ENCODE data around the gene SBNO2.
A peak's percentile ranks its signal among the peaks of the same experiment; 100 is the strongest.
"Not testable (repeated sequence)": the region's sequence is repeated elsewhere in the genome, so short reads cannot be mapped to it uniquely, and the experiment has no call there.

SBNO2 gene

GRCh38 chr19:1136201-1136600 lies 37.9 kb downstream of the SBNO2 start:
- DNase-seq (ENCODE audit: low read depth in 2 of 2) = no peak

DNA sequence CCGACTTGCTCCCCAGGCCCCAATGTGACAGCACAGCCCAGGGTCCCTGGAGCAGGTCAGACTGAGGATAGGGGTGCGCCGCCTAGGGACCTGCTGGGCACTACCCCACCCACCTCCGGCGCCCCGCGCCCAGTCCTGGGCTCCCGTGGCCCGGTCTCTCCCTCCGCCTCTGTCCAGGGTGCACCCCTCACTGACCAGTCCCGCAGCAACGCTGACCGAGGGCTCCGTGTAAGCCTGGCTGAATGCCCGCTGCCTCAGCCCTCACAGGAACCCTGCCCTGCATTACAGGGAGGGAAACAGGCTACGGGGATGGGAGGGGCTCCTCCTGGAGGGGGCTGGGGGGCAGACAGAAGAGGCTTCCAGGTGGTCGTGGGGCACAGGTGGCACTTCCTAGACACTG lies 38.6 kb downstream of the SBNO2 start:
- DNase-seq (ENCODE audit: low read depth in 2 of 2) = no peak

DNA sequence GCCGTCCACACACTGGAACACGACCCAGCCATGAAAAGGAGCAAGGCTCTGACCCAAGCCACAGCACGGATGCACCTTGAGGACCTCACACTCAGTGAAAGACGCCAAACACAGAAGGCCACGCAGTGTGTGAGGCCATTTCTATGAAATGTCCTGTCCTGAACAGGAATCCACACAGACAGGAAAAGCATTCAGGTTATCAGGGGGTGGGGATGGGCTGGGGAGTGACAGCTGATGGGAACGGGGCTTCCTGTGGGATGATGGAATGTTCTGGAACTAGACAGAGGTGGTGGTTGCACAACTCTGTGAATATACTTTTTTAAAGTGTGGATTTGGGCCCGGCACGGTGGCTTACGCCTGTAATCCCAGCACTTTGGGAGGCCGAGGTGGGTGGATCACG lies 39.6 kb downstream of the SBNO2 start:
- DNase-seq (ENCODE audit: low read depth in 2 of 2) = no peak

DNA sequence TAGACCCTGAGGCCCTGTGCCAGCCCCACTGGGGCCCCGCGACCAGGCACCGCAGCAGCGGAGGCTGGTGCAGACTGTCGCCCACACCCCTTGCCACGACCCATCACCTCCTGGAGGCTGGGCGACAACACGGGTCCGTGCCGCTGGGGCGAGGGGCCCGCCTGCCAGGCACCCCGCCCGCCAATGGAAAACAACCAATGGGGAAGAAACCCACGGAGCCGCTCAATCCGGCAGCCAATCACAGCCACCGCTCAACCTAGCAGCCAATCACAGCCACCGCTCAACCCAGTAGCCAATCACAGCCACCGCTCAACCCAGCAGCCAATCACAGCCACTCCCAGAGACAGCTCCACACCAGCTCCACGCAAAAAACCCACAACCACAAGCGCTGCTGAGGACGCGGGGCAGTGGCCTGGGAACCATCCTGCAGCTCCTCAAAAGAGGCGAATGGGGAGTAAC lies 40.6 kb downstream of the SBNO2 start:
- DNase-seq (ENCODE audit: low read depth in 2 of 2) = peak; percentile 57 to 65

- DNase-seq (ENCODE audit: low read depth in 2 of 2) = no peak
These were observed 41.3 kb downstream of the SBNO2 start for GRCh38 chr19:1132552-1133383.

DNA sequence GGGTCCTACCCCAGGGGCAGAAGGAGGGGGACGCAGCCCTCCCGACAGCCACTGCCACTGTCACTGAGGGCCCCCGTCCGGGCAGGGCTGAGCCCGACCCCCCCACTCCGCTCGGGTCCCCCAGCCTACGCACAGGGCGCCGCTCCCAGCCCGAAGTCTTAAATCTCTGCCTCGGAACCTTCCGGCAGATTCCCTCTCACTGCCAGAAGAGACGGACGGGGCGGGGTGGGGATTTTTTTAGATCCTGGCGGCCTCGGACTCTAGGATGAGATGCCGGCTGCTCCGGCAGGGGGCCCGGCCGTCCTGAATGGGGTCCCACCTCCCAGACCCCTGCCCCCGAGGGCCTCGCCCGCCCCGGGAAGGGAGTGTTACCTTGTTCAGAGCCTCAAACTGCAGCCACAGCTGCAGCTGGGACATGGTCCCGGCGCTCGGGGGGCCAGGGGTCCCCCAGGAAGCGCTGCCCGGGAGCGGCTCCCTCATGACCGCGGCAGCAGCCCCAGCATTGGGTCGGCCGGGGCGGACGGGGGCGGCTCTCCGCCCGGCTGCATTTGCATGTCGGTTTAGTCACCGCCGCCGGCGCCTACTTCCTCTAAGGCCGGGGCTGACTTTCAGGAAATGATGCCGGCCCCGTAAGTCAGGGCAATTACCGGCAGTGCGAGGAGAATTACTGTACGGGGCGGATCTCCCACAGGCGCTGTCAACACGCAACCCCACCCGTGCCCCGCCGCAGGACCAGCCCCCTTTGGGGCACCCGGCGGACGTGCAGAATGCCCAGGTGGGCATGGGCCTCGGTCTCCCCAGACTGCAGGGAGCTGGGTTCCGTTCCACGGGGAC lies 42.1 kb downstream of the SBNO2 start:
- DNase-seq (ENCODE audit: low read depth in 2 of 2) = peak; percentile 74 to 87

DNA sequence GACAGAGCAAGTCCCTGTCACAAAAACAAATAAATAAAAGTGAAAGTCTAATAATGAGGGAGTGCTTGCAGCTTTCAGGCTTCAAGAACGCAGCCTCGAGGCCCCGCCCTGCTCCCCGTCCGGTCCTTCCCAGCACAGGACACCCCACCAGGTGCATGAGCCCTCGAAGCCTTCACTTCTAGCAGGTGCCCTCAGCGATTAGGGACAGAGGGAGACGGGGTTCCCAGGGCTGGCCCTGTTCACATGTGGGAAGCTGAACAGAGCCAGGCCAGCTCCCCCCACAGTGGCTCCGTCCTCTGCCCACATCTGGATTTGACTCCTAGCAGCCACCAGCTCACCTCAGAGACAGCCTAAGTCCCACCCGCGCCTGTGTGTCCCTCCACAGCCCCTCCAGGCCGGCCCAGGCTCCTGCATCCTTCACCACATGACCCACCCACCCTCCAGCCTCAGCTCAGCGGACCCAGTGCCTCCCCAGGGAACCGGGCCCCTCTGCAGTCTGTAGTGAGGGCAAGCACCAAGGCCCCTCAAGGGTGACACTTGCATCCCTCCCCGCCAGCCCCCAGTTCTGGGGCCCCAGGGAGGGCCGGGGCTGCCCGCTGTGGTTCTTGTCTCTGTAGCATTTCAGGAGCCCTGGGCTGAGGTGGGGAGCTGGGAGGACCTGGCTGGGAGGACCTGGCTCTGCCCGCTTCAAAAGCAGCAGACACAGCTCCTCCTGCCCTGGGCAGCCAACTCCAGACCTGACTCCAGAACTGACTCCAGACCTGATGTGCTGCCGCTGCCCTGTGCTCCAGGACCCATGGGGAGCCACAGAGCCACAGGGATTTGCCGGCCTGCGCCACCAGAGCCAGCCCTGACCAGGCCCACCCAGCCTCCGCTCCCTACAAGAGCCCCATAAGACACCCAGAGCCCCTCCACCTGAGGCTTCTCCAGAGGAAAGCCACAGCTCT lies 43.0 kb downstream of the SBNO2 start:
- no peak for DNase-seq (ENCODE audit: low read depth in 2 of 2)

- no peak for DNase-seq (ENCODE audit: low read depth in 2 of 2)
These were observed 44.5 kb downstream of the SBNO2 start for GRCh38 chr19:1129535-1129934.

DNA sequence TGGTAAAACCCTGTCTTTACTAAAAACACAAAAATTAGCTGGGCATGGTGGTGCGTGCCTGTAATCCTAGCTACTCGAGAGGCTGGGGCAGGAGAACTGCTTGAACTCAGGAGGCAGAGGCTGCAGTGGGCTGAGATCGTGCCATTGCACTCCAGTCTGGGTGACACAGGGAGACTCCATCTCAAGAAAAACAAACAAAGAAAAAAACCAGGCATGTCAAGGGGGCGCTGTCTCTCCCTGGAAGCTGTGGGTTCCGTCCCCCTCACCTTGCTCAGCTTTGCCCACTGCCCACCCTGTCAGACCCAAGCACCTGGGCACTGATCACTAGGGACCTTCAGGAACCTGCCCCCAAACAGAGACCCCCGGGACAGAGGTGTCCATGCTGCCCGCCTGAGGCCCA lies 45.0 kb downstream of the SBNO2 start:
- DNase-seq (ENCODE audit: low read depth in 2 of 2) = not testable (repeated sequence)

DNA sequence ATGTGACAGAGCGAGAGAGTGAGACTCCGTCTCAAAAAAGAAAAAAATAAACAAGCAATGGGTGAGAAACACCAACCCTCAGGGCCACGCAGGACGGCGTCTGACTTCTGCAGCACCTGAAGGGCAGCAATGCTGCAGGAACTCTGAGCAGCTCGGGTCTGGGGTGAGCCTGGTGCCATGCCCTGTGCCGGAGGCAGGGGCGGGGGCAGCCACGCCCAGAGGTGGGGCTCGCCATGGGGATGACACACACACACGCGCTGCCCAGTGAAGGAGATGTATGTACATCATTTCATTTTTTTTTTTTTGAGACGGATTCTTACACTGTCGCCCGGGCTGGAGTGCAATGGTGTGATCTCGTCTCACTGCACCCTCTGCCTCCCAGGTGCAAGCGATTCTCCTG lies 46.0 kb downstream of the SBNO2 start:
- no peak for DNase-seq (ENCODE audit: low read depth in 2 of 2)

GRCh38 chr19:1126984-1127760 lies 46.9 kb downstream of the SBNO2 start:
- no peak for DNase-seq (ENCODE audit: low read depth in 2 of 2)

GRCh38 chr19:1125601-1126467 lies 48.2 kb downstream of the SBNO2 start:
- DNase-seq (ENCODE audit: low read depth in 2 of 2) = no peak

DNA sequence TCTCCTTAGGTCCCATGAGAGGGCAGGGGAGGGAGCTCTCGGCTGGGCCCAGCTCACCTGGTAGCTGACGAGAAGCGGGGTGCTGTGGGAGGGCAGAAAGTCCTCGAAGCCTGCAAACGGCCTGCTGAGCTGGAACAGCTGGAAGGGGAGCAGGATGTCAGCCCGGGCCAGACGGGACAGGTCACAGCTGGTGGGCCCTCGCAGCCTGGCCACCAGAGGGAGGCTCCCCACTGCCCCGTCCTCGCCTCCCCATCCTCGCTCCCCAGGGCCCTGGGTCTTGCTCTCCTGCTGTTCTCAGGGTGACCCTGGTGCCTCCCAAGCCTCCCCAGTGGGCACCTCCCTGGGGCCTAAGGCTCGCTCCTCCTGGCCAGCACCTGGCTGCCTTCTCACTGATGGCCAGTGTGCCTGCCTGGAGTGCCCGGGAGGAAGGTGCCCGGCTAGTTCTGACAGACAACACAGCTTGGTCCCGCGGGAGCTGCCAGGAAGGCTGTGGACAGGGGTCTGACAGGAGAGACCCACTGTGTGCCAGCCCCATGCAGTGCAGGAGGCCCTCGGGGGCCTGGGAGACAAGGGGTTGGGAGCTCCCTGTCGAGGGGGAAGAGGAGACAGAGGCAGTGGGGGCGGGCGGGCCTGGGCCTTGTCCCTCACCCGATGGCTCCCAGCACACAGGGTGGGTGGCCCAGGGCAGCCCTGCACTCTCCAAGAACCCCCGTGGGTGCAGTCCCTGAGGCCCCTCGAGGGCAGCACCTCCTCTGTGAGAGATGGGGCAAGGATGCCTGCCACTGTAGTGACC lies 50.0 kb downstream of the SBNO2 start:
- no peak for DNase-seq (ENCODE audit: low read depth in 2 of 2)

GRCh38 chr19:1123381-1123780 lies 50.7 kb downstream of the SBNO2 start:
- DNase-seq (ENCODE audit: low read depth in 2 of 2) = no peak

- DNase-seq (ENCODE audit: low read depth in 2 of 2) = peak in 1 of 2 experiments; percentile 54
These were observed 51.1 kb downstream of the SBNO2 start for GRCh38 chr19:1122972-1123363.

DNA sequence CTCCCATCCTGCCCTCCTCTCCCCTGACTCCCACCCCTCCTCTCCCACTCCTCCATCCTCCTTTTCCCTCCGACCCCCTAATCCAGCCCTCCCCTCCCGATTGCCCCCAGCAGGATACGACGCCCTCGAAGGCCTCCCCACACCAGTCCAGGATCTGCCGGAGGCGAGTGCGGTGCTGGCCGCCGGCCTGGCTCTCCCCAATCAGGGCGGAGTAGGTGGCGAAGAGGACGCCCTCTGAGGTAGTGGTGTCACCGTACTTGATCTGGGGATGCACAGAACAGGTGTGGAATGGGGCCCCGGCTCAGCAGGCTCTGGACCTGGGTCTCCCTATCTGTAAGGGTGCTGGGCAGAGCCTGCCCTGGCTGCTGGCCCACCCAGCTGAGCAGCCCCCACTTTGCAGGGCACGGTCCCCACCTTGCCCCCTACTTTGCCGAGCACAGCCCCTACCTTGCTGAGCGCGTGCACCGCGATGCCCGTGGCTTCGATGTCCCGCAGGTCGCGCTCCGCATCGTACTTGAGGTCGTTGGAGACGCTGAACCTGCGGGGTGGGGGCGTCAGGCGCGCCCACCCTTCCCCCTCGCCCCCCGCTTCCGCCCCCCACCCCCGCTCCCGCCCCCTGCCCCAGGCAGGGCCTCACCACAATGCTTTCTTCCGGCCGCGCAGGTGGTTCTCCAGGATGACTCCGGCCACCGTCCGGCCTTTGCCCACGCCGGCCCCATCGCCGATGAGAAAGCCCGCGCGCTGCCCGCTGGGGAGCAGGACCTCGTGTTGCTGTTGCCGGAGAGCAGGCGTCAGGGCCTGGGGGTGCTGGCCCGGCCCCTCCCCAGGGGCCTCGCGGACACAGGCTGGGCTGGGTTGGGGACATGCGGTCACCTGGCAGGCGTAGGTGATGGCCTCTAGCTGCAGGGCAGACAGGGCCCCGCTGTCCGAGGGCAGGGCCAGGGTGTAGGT lies 51.8 kb downstream of the SBNO2 start:
- DNase-seq (ENCODE audit: low read depth in 2 of 2) = no peak

DNA sequence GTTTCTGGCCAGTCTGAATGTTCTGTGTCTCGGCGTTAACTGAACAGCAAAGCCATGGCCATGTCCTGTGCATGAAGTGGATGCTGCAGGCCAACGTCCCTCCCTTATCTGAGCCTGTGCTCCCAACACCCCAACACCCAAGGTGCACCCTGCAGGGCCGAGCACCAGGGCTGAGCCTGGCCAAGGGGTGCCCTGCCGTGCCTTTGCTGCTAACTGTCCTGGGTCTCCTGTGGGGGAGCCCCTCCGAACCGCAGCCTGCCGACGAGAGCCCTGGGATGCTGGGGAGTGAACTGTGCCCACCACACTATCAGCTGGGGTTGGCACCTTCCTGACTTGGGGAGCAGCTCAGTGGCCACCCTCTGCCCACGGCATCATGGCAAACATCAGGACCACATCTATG lies 52.7 kb downstream of the SBNO2 start:
- no peak for DNase-seq (ENCODE audit: low read depth in 2 of 2)
